H1 (cell line): ENCODE measurements around the gene ASIC1. TPM values are rescaled to one million over a fixed set of nuclear protein-coding genes. Genes with fewer than 3 reads are reported as not detected.
A peak's percentile ranks its signal among the peaks of the same experiment; 100 is the strongest.

Source experiments
- CTCF ChIA-PET: fragments of 300-600 bp; sonication (Branson Sonifier 250); formaldehyde crosslinking; loops from one replicate; lab custom pipeline; 2021; ENCODE audit not compliant: partially characterized antibody; lab: Charles Lee
- POLR2A ChIA-PET: fragments of 300-600 bp; sonication (Branson Sonifier 250); formaldehyde crosslinking; loops from one replicate; lab custom pipeline; 2021; ENCODE audit warnings: inconsistent platforms; ENCODE audit not compliant: partially characterized antibody; lab: Charles Lee
- DNase-seq, 2 experiments: peaks; one replicate each; pipeline versions ENCODE4 v3.0.0 to v3.0.0-alpha.2; 2010 to 2022; ENCODE audit warnings: low spot score in 2 of 2, low read depth in 1 of 2, mixed read lengths in 1 of 2
- FAIRE-seq: peaks from 2 replicates; lab custom pipeline; 2011; peaks lifted over from hg19 to GRCh38; lab: Jason Lieb, UNC
- H2AFZ ChIP-seq: 2 replicates; pipeline ENCODE4 v1.8.1; 2012; ENCODE audit warnings: low read length, inconsistent platforms
- H2AK5ac ChIP-seq: 2 replicates; pipeline ENCODE4 v1.6.1; 2013; ENCODE audit warnings: low read depth, low read length
- H2BK120ac ChIP-seq: replicated peaks from 2 replicates; pipeline ENCODE3; 2013; ENCODE audit warnings: low read depth, low read length, inconsistent platforms
- H2BK12ac ChIP-seq: 2 replicates; pipeline ENCODE4 v1.6.1; 2013; ENCODE audit warnings: low read depth, low read length
- H2BK15ac ChIP-seq: 2 replicates; pipeline ENCODE4 v1.6.1; 2013; ENCODE audit warnings: low read length
- H2BK20ac ChIP-seq: 2 replicates; pipeline ENCODE4 v1.6.1; 2013; ENCODE audit warnings: low read length
- H2BK5ac ChIP-seq: 2 replicates; pipeline ENCODE4 v1.6.1; 2013; ENCODE audit warnings: low read depth, low read length
- H3K14ac ChIP-seq: 2 replicates; pipeline ENCODE4 v1.6.1; 2013; ENCODE audit warnings: inconsistent platforms; ENCODE audit not compliant: insufficient read length
- H3K18ac ChIP-seq: 2 replicates; pipeline ENCODE4 v1.6.1; 2013; ENCODE audit warnings: low read length; ENCODE audit errors: extremely low read depth
- H3K23ac ChIP-seq: 2 replicates; pipeline ENCODE4 v1.6.1; 2013; ENCODE audit warnings: inconsistent platforms; ENCODE audit not compliant: insufficient read length
- H3K23me2 ChIP-seq: 2 replicates; pipeline ENCODE4 v1.6.1; 2013; ENCODE audit warnings: low read depth, low read length
- H3K27ac ChIP-seq: 2 replicates; pipeline ENCODE4 v1.6.1; 2011; ENCODE audit warnings: low read depth, low read length, inconsistent platforms
- H3K27me3 ChIP-seq, 4 experiments: replicated peaks in 1 of 4; 1 replicate in 1 of 4; 2 replicates in 3 of 4; pipeline versions ENCODE4 v1.6.1 to v1.8.1; 2011 to 2013; ENCODE audit warnings: low read length in 3 of 4, mild to moderate bottlenecking in 3 of 4, inconsistent platforms in 2 of 4, mixed read lengths in 2 of 4, moderate library complexity in 1 of 4; ENCODE audit not compliant: control insufficient read depth in 3 of 4, insufficient read depth in 3 of 4; ENCODE audit errors: extremely low read depth in 1 of 4
- H3K36me3 ChIP-seq, 4 experiments: 2 replicates each; pipeline versions ENCODE4 v1.6.1 to v1.8.1; 2011 to 2013; ENCODE audit warnings: mild to moderate bottlenecking in 4 of 4, low read length in 3 of 4, moderate library complexity in 2 of 4, control low read depth in 1 of 4, inconsistent platforms in 1 of 4; ENCODE audit not compliant: insufficient read depth in 4 of 4, control insufficient read depth in 2 of 4
- H3K4ac ChIP-seq: replicated peaks from 2 replicates; pipeline ENCODE3; 2013; ENCODE audit warnings: low read length, low read depth, mixed read lengths, inconsistent platforms; ENCODE audit not compliant: insufficient read length
- H3K4me1 ChIP-seq, 4 experiments: replicated peaks in 1 of 4; 1 replicate in 1 of 4; 2 replicates in 3 of 4; pipeline versions ENCODE4 v1.6.1 to v1.8.1; 2011 to 2013; ENCODE audit warnings: low read length in 3 of 4, inconsistent platforms in 2 of 4, mixed read lengths in 1 of 4; ENCODE audit not compliant: insufficient read depth in 4 of 4, control insufficient read depth in 3 of 4
- H3K4me2 ChIP-seq, 2 experiments: 2 replicates each; pipeline versions ENCODE4 v1.6.1 to v1.8.1; 2011 to 2013; ENCODE audit warnings: low read depth in 2 of 2, low read length in 2 of 2, control low read depth in 1 of 2, inconsistent platforms in 1 of 2, mild to moderate bottlenecking in 1 of 2; ENCODE audit not compliant: insufficient read depth in 1 of 2
- H3K4me3 ChIP-seq, 4 experiments: fragments of 200-600, 300-600 bp in 1 of 4; sonication (generic), shearing (Covaris generic), sonication (Bioruptor Twin) in 1 of 4; 2 replicates each; pipeline versions ENCODE4 v1.5.1 to v1.8.1; 2011 to 2016; ENCODE audit warnings: low read length in 4 of 4, low read depth in 3 of 4, control low read depth in 2 of 4, inconsistent platforms in 2 of 4, mild to moderate bottlenecking in 2 of 4, mixed read lengths in 1 of 4, moderate library complexity in 1 of 4; ENCODE audit not compliant: insufficient read depth in 2 of 4; ENCODE audit errors: extremely low read depth in 1 of 4
- H3K56ac ChIP-seq: replicated peaks from 2 replicates; pipeline ENCODE3; 2013; ENCODE audit warnings: low read depth, mild to moderate bottlenecking, mixed read lengths, low read length, inconsistent platforms; ENCODE audit not compliant: insufficient read length
- H3K79me1 ChIP-seq: 2 replicates; pipeline ENCODE4 v1.6.1; 2013; ENCODE audit warnings: low read depth, low read length, control low read depth
- H3K79me2 ChIP-seq, 2 experiments: 2 replicates each; pipeline versions ENCODE4 v1.6.1 to v1.8.1; 2012 to 2013; ENCODE audit warnings: low read length in 2 of 2, mild to moderate bottlenecking in 2 of 2, inconsistent platforms in 1 of 2; ENCODE audit not compliant: insufficient read depth in 2 of 2, control insufficient read depth in 1 of 2
- H3K9ac ChIP-seq, 4 experiments: replicated peaks in 1 of 4; 1 replicate in 1 of 4; 2 replicates in 3 of 4; pipeline versions ENCODE4 v1.6.1 to v1.8.1; 2011 to 2013; ENCODE audit warnings: low read depth in 3 of 4, low read length in 3 of 4, control low read depth in 2 of 4, mild to moderate bottlenecking in 2 of 4, moderate library complexity in 2 of 4, inconsistent platforms in 1 of 4; ENCODE audit errors: extremely low read depth in 1 of 4
- H3K9me3 ChIP-seq, 2 experiments: 2 replicates each; pipeline versions ENCODE4 v1.6.1 to v1.8.1; 2012 to 2013; ENCODE audit warnings: mild to moderate bottlenecking in 2 of 2, moderate library complexity in 2 of 2, control low read depth in 1 of 2, inconsistent platforms in 1 of 2, low read depth in 1 of 2, low read length in 1 of 2, mixed read lengths in 1 of 2; ENCODE audit not compliant: insufficient read depth in 2 of 2
- H4K20me1 ChIP-seq, 2 experiments: replicated peaks in 1 of 2; 2 replicates each; pipeline versions ENCODE3 to v1.8.1; 2011 to 2013; ENCODE audit warnings: inconsistent platforms in 2 of 2, low read length in 2 of 2, mild to moderate bottlenecking in 1 of 2; ENCODE audit not compliant: insufficient read depth in 2 of 2, control insufficient read depth in 1 of 2
- H4K5ac ChIP-seq: 2 replicates; pipeline ENCODE4 v1.6.1; 2013; ENCODE audit warnings: low read length, low read depth, mixed read lengths, inconsistent platforms; ENCODE audit not compliant: insufficient read length
- H4K8ac ChIP-seq: 2 replicates; pipeline ENCODE4 v1.8.0; 2013; ENCODE audit warnings: mild to moderate bottlenecking, moderate library complexity, low read length, inconsistent platforms; ENCODE audit not compliant: insufficient read depth; ENCODE audit errors: extremely low read depth
- H4K91ac ChIP-seq: replicated peaks from 2 replicates; pipeline ENCODE3; 2013; ENCODE audit warnings: low read length, mixed read lengths, inconsistent platforms; ENCODE audit not compliant: insufficient read length
- ASH2L ChIP-seq: fragments of 200-600, 300-600 bp; sonication (generic); IDR thresholded peaks from one replicate; pipeline ENCODE4 v1.7.1; 2017; ENCODE audit warnings: low read length
- CEBPB ChIP-seq: IDR thresholded peaks from 2 replicates; pipeline ENCODE4 v1.6.1; 2012; ENCODE audit warnings: low read depth, low read length
- GABPA ChIP-seq: IDR thresholded peaks from 2 replicates; pipeline ENCODE4 v1.6.1; 2011; ENCODE audit warnings: mild to moderate bottlenecking, low read length, moderate library complexity, borderline replicate concordance; ENCODE audit not compliant: insufficient read depth
- HDAC2 ChIP-seq, 2 experiments: fragments of 300-600 bp in 1 of 2; sonication (generic) in 1 of 2; IDR thresholded peaks; 2 replicates each; pipeline ENCODE4 v1.6.1; 2011 to 2012; ENCODE audit warnings: low read depth in 2 of 2, low read length in 2 of 2, mild to moderate bottlenecking in 2 of 2, moderate library complexity in 2 of 2, borderline replicate concordance in 1 of 2, inconsistent platforms in 1 of 2
- KDM4A ChIP-seq: IDR thresholded peaks from one replicate; pipeline ENCODE4 v1.7.1; 2012; ENCODE audit warnings: low read depth, mild to moderate bottlenecking, moderate library complexity, low read length, inconsistent platforms; ENCODE audit not compliant: severe bottlenecking
- POLR2A ChIP-seq, 2 experiments: IDR thresholded peaks; 1 replicate in 1 of 2; 2 replicates in 1 of 2; pipeline ENCODE4 v1.6.1; 2011; ENCODE audit warnings: low read depth in 2 of 2, low read length in 2 of 2, mild to moderate bottlenecking in 2 of 2; ENCODE audit errors: control extremely low read depth in 1 of 2
- SAP30 ChIP-seq: fragments of 300-600 bp; sonication (generic); IDR thresholded peaks from 2 replicates; pipeline ENCODE4 v1.7.1; 2012; ENCODE audit warnings: low read length, moderate library complexity, mild to moderate bottlenecking, inconsistent platforms; ENCODE audit not compliant: insufficient read depth, insufficient replicate concordance
- SIN3A ChIP-seq, 2 experiments: IDR thresholded peaks in 1 of 2; conservative IDR thresholded peaks in 1 of 2; 2 replicates each; pipeline ENCODE4 v1.6.1; 2011 to 2012; ENCODE audit warnings: low read length in 2 of 2, improper control_type of control experiment in 1 of 2, low read depth in 1 of 2, mild to moderate bottlenecking in 1 of 2
- USF2 ChIP-seq: IDR thresholded peaks from 2 replicates; pipeline ENCODE4 v1.6.1; 2011; ENCODE audit warnings: low read length, improper control_type of control experiment
- WGBS, 2 experiments: shearing (Covaris generic) in 1 of 2; methylation state at CpG; one replicate each; pipeline versions ENCODE4 v1.1.6 to v1.1.7; 2013 to 2015; ENCODE audit warnings: low lambda C conversion rate in 2 of 2, mixed read lengths in 2 of 2, inconsistent platforms in 1 of 2, low coverage in 1 of 2, missing lambda C conversion rate in 1 of 2; ENCODE audit not compliant: insufficient replicate concordance in 2 of 2, insufficient coverage in 1 of 2, insufficient read length in 1 of 2; ENCODE audit errors: extremely low coverage in 1 of 2, missing lambda C conversion rate in 1 of 2; 5-methylcytosine and 5-hydroxymethylcytosine counted together
- polyA plus RNA-seq, 7 experiments: library from polyadenylated mRNA; depleted of rRNA in 3 of 7; stranded (reverse) in 5 of 7; unstranded in 2 of 7; fragments of >200 nt in 5 of 7; fragments of 200-250 nt in 2 of 7; gene quantifications; 1 replicate in 5 of 7; 2 replicates in 1 of 7; 4 replicates in 1 of 7; pipeline versions ENCODE4 v1.2.1 to v1.2.3, GENCODE V29; 2011 to 2013; ENCODE audit warnings: missing spikeins in 2 of 7, mixed read lengths in 2 of 7
- total RNA-seq: library from RNA; stranded (reverse); fragmentation: NEBNext Ultra II Directional; extraction: Animal tissue kit (Norgen Biotek cat#: 25700); gene quantifications from 2 replicates; pipeline ENCODE4 v1.2.1, GENCODE V29; 2021

Gene ASIC1
- total and polyA plus RNA-seq, 2 of the 8 experiments (the other 6 are each of a cell fraction or from before 2014, with no cell fraction given) = 2.4 to 4.4 TPM

- peak in 1 of 2 experiments; percentile 13 for DNase-seq
- Histone ChIP-seq H3K27me3 (no peaks in the 10 kb centered on the region), H3K23ac (no peak overlapping the region), H3K9me3 (no peaks in the 10 kb centered on the region), H3K36me3 (no peaks in the 10 kb centered on the region), H2BK120ac (no peak overlapping the region), H3K56ac (peak overlapping the region; percentile 62), H3K4me3 (peak overlapping the region; percentile 67 to 96 (median 88)), H3K4me1 (peaks cover 10 to 15% (median 12%) of the 10 kb centered on the region in 4 experiments), H3K27ac (peak overlapping the region; percentile 74), H3K4ac (peak overlapping the region; percentile 81), H3K18ac (no peak overlapping the region), H4K8ac (0 out of 2 replicates have a peak overlapping the region, but pooled peaks have one; percentile 90), H2BK20ac (no peak overlapping the region), H2BK15ac (0 out of 2 replicates have a peak overlapping the region, but pooled peaks have one; percentile 13), H2AFZ (peak overlapping the region; percentile 79), H3K4me2 (peak overlapping the region; percentile 71 to 89), H2AK5ac (no peak overlapping the region), H3K14ac (no peak overlapping the region), H3K9ac (peak overlapping the region; percentile 51 to 88 (median 76)), H4K91ac (peak overlapping the region; percentile 76), H2BK12ac (peak overlapping the region; percentile 35; the same call in 1 of the 2 replicates), H3K79me2 (peaks cover 0 to 13% of the 10 kb centered on the region in 2 experiments; a peak in 2 of 4 replicates), H4K20me1 (peaks cover 0 to 2% of the 10 kb centered on the region in 2 experiments), H4K5ac (peak overlapping the region; percentile 8), H3K79me1 (no peaks in the 10 kb centered on the region; the same call in 1 of the 2 replicates), H3K23me2 (peaks cover 8% of the 10 kb centered on the region), H2BK5ac (peak overlapping the region; percentile 87)
- ChIA-PET CTCF (interaction anchor here (0.6 to 32.9 kb wide), 19 partner anchors 10 to 1808 kb away, joined by 3 to 625 read pairs (median 5); partner anchors contain the start of genes GPD1 and SMARCD1), POLR2A (interaction anchor here (0.6 to 27.1 kb wide), 13 partner anchors 9 to 588 kb away, joined by 3 to 457 read pairs (median 6); partner anchors contain the start of genes CERS5, GPD1 and SMARCD1)
- 41% methylated on average over 24 of the region's 26 CpGs; no CpG with 5 or more reads in 1 of the 2 experiments for WGBS, 2 experiments
- TF ChIP-seq CEBPB (no peak), SIN3A (conservative IDR thresholded peaks at IDR 0.05 in 1 of 2, IDR thresholded peaks at IDR 0.05 in 1 of 2; ENCODE audit: low read depth in 1 of 2, low read length in 2 of 2) (peak in 1 of 2 experiments; percentile 88; a peak in 2 of 4 replicates), ASH2L (peak; percentile 44), HDAC2 (IDR thresholded peaks at IDR 0.05; ENCODE audit: borderline replicate concordance in 1 of 2, low read depth in 2 of 2, low read length in 2 of 2) (0 out of 4 replicates have a peak, but pooled peaks of 1 of the 2 experiments have one; percentile 54), KDM4A (peak; percentile 11), POLR2A (IDR thresholded peaks at IDR 0.05; ENCODE audit: control extremely low read depth in 1 of 2, low read depth in 2 of 2, low read length in 2 of 2) (peak in 1 of 2 experiments; percentile 54; a peak in 1 of 3 replicates), SAP30 (peak; percentile 51), USF2 (no peak), GABPA (no peak)
- no peak for FAIRE-seq
These were observed 55.2 kb downstream of the ASIC1 start for GRCh38 chr12:50112456-50113218.
